Right atrium auricular region (tissue), 2 donors: ENCODE results near the gene GTSF1L. TPM values are rescaled to one million over a fixed set of nuclear protein-coding genes. Genes with fewer than 3 reads are reported as not detected.

Experiments used
- DNase-seq: peaks from one replicate; pipeline ENCODE4 v3.0.0-alpha.2; 2019; ENCODE audit warnings: low spot score
- H3K27ac ChIP-seq, 2 donors: fragments of 200-600 bp; sonication (generic); 1 replicate in 1 of 2; 2 replicates in 1 of 2; pipeline ENCODE4 v1.5.1; 2016 to 2019
- H3K27me3 ChIP-seq, 2 donors: fragments of 200-600 bp; sonication (generic); one replicate each; pipeline versions ENCODE4 v1.5.1 to v1.6.0; 2017 to 2019
- H3K36me3 ChIP-seq: fragments of 200-600 bp; sonication (generic); one replicate; pipeline ENCODE4 v1.5.1; 2016
- H3K4me1 ChIP-seq, 2 donors: fragments of 200-600 bp; sonication (generic); one replicate each; pipeline versions ENCODE4 v1.5.1 to v1.6.0; 2017 to 2019
- H3K4me3 ChIP-seq, 2 donors: fragments of 200-600 bp; sonication (generic); 1 replicate in 1 of 2; 2 replicates in 1 of 2; pipeline ENCODE4 v1.5.1; 2017 to 2019; ENCODE audit warnings: mild to moderate bottlenecking in 1 of 2, moderate library complexity in 1 of 2
- H3K9me3 ChIP-seq, 2 donors: fragments of 200-600 bp; sonication (generic); one replicate each; pipeline ENCODE4 v1.5.1; 2019
- CTCF ChIP-seq, 2 donors: fragments of 200-600 bp; sonication (generic); IDR thresholded peaks; one replicate each; pipeline ENCODE4 v1.5.1; 2019; ENCODE audit warnings: antibody characterized with exemption in 2 of 2
- total RNA-seq, 2 donors: library from RNA; depleted of rRNA; stranded (reverse); fragments of >200 nt; gene quantifications; one replicate each; pipeline ENCODE4 v1.1.0, GENCODE V29; 2016

The GTSF1L gene
- total RNA-seq, 2 donors from 2014 or later = not detected

- no peak overlapping the region for H3K4me3 ChIP-seq
- H3K27ac ChIP-seq = no peak overlapping the region
- no peaks in the 10 kb centered on the region for H3K9me3 ChIP-seq
- no peaks in the 10 kb centered on the region for H3K27me3 ChIP-seq
- no peaks in the 10 kb centered on the region for H3K4me1 ChIP-seq
- no peak for DNase-seq
- TF ChIP-seq CTCF (IDR thresholded peaks at IDR 0.05) = no peak
- H3K36me3 ChIP-seq = no peaks in the 10 kb centered on the region
These were observed 24.0 kb upstream of the GTSF1L start for GRCh38 chr20:43750774-43751166.

GRCh38 chr20:43749734-43750294, 23.0 kb upstream of the GTSF1L start:
- TF ChIP-seq CTCF (IDR thresholded peaks at IDR 0.05) = peak; percentile 99 to 100
- H3K36me3 ChIP-seq = no peaks in the 10 kb centered on the region
- no peaks in the 10 kb centered on the region for H3K9me3 ChIP-seq
- H3K4me3 ChIP-seq = no peak overlapping the region
- DNase-seq = peak; percentile 61
- H3K4me1 ChIP-seq = no peaks in the 10 kb centered on the region
- no peak overlapping the region for H3K27ac ChIP-seq
- no peaks in the 10 kb centered on the region for H3K27me3 ChIP-seq

GRCh38 chr20:43748274-43748673, 21.5 kb upstream of the GTSF1L start:
- DNase-seq = no peak
- Histone ChIP-seq H3K36me3 (no peaks in the 10 kb centered on the region), H3K4me3 (no peak overlapping the region), H3K27ac (no peak overlapping the region), H3K9me3 (no peaks in the 10 kb centered on the region), H3K4me1 (no peaks in the 10 kb centered on the region), H3K27me3 (no peaks in the 10 kb centered on the region)
- no peak for TF ChIP-seq CTCF (IDR thresholded peaks at IDR 0.05)

GRCh38 chr20:43746344-43747137, 19.7 kb upstream of the GTSF1L start:
- Histone ChIP-seq H3K27ac (no peak overlapping the region), H3K36me3 (no peaks in the 10 kb centered on the region), H3K9me3 (no peaks in the 10 kb centered on the region), H3K4me3 (no peak overlapping the region), H3K4me1 (no peaks in the 10 kb centered on the region), H3K27me3 (no peaks in the 10 kb centered on the region)
- no peak for TF ChIP-seq CTCF (IDR thresholded peaks at IDR 0.05)
- no peak for DNase-seq

- Histone ChIP-seq H3K27me3 (no peaks in the 10 kb centered on the region), H3K4me3 (no peak overlapping the region)
These were observed 18.3 kb upstream of the GTSF1L start for GRCh38 chr20:43744966-43745730.

More at GRCh38 chr20:43744966-43745730, 18.3 kb upstream of the GTSF1L start:
- no peak for TF ChIP-seq CTCF (IDR thresholded peaks at IDR 0.05)
- Histone ChIP-seq H3K36me3 (no peaks in the 10 kb centered on the region), H3K9me3 (no peaks in the 10 kb centered on the region), H3K4me1 (no peaks in the 10 kb centered on the region), H3K27ac (no peak overlapping the region)
- DNase-seq = no peak
